ENCODE results near the gene BBC3.

BBC3 gene

DNA sequence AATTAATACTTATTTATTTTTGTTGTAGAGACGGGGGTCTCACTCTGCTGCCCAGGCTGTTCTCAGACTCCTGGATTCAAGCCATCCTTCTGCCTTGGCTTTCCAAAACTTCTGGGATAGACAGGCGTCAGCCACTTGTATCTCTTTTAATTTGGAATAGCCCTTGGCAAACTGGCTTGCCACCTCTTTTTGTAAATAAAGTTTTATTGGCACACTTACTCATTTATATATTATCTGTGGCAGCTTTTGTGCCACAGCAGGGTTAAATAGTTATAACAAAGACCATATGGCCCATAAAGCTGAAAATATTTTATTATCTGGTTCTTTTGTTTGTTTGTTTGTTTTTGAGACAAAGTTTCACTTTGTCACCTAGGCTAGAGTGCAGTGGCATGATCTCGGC, 30.5 kb downstream of the BBC3 start:
- H3K4me3 ChIP-seq (ENCODE audit: low read depth, low read length): no peak overlapping the region
- TF ChIP-seq CTCF (IDR thresholded peaks at IDR 0.05; ENCODE audit: borderline replicate concordance, insufficient read depth, low read depth, low read length): no peak

DNA sequence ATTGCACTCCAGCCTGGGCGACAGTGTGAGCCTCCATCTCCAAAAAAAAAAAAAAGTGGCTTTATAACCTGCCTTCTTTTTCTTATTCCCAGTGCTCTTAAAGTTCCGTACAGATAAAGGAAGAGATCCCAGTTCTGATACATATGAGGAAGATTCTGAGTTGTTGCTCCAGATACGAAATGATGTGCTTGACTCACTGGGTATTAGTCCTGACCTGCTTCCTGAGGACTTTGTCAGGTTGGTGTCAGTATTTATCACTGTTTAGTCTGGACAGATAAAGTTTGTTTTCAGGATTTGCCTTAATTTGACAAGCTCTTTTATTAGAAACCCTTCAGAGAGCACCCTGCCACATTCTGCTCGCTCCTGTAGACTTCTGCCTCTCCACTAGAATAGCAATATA, 33.9 kb downstream of the BBC3 start:
- no peak for TF ChIP-seq CTCF (IDR thresholded peaks at IDR 0.05; ENCODE audit: borderline replicate concordance, insufficient read depth, low read depth, low read length)
- no peak overlapping the region for H3K4me3 ChIP-seq (ENCODE audit: low read depth, low read length)

DNA sequence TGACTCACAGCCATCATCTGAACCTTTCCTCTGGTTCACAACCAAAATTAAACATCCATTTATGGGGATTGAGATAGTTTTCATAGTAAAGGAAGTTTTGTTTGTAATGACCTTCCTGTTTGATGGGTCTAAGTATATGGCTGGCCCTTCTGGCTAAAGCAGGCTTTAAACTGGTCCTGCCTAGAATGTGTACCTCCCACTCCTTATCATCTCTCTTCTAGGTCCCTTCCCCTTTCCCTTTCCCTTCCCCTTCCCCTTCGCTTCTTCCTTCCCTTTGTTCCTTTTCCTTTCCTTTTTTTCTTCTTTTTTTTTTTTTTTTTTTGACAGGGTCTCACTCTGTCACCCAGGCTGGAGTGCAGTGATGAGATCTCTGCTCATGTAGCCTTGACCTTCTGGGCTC, 35.6 kb downstream of the BBC3 start:
- H3K4me3 ChIP-seq (ENCODE audit: low read depth, low read length): no peak overlapping the region
- TF ChIP-seq CTCF (IDR thresholded peaks at IDR 0.05; ENCODE audit: borderline replicate concordance, insufficient read depth, low read depth, low read length): no peak

DNA sequence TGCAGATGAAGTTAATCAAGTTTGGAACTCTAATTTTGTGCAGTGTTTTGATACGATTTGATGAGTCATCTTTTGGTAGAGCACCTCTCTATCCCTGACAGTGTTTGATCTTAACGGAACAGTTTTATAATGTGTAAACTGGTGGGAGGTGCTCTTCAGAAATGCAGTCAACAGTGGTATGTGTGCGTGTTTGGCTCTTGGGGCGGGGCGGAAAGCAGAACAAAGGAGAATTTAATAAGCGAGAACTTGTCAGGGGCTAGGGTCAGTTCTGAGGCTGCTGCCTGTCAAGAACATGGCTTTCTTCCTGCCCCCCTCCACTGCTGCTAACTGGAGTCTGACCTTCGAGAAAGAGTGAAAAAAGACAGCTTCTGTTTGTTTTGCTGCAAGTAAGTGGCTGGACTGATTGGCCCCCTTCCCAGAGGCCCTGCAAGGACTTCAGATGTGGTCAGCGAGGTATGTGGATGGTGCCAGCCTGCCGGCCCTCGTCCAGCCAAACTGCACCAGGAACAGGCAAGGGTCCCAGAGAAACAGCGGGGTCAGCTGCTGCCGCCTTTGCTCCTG, 40.8 kb downstream of the BBC3 start:
- no peak for TF ChIP-seq CTCF (IDR thresholded peaks at IDR 0.05; ENCODE audit: borderline replicate concordance, insufficient read depth, low read depth, low read length)
- H3K4me3 ChIP-seq (ENCODE audit: low read depth, low read length): no peak overlapping the region

- H3K4me3 ChIP-seq (ENCODE audit: low read depth, low read length): no peak overlapping the region
- no peak for TF ChIP-seq CTCF (IDR thresholded peaks at IDR 0.05; ENCODE audit: borderline replicate concordance, insufficient read depth, low read depth, low read length)
These were observed 42.4 kb downstream of the BBC3 start for GRCh38 chr19:47188507-47189033.

GRCh38 chr19:47187797-47188196, 43.2 kb downstream of the BBC3 start:
- no peak for TF ChIP-seq CTCF (IDR thresholded peaks at IDR 0.05; ENCODE audit: borderline replicate concordance, insufficient read depth, low read depth, low read length)
- no peak overlapping the region for H3K4me3 ChIP-seq (ENCODE audit: low read depth, low read length)

DNA sequence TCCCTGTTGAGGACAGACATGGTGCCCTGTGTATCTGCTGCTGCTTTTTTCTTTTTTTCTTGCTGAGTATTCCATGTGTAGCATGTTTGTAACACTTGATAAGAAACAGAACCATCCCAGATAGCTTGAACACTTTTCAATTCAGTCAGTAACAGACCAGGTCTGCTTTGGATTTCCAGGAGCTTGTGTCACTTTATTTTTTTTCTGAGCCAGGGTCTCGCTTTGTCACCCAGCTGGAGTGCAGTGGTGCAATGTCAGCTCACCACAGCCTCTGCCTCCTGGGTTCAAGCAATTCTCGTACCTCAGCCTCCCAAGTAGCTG, 43.7 kb downstream of the BBC3 start:
- H3K4me3 ChIP-seq (ENCODE audit: low read depth, low read length): no peak overlapping the region
- TF ChIP-seq CTCF (IDR thresholded peaks at IDR 0.05; ENCODE audit: borderline replicate concordance, insufficient read depth, low read depth, low read length): no peak
